Measurements from ENCODE around the gene SYNGR3. TPM values are rescaled to one million over a fixed set of nuclear protein-coding genes. Genes with fewer than 3 reads are reported as not detected.

The SYNGR3 gene
- total and polyA plus RNA-seq, 2 donors from 2014 or later, result 2.2 to 4.6 TPM

DNA sequence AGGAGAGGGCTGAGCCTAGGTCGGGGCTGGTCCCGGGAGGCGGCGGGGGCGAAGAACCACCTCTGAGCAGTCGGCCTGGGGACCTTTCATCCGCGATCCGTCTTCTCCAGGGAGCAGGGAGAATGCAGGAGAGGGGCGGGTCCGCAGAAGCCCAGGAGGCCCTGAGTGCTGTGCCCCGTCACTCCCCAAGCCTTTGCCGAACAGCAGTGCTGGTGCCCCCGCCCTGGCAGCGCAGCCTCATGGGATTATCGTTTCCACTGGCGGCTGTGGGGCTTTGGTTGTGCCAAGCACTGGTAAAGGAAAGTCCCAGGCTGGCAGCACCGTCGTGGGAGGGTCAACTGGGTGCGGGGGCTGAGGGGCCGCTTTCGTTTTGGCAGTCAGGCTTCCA lies 17.3 kb upstream of the SYNGR3 start:
- peak overlapping the region in 2 of 3 donors; percentile 73 to 94 for H3K9ac ChIP-seq (ENCODE audit: low read length in 3 of 3)
- intact Hi-C loops (cut with DNase I), result no loop called here
- H3K4me1 ChIP-seq (ENCODE audit: control insufficient read depth in 2 of 3, insufficient read depth in 2 of 3, low read depth in 1 of 3, low read length in 3 of 3), result peaks cover 0 to 11% (median 4%) of the 10 kb centered on the region in 3 donors
- no peaks in the 10 kb centered on the region for H3K27me3 ChIP-seq (ENCODE audit: control insufficient read depth, insufficient read depth, low read length)
- peaks cover 0 to 21% (median 13%) of the 10 kb centered on the region in 3 donors for H3K36me3 ChIP-seq (ENCODE audit: control insufficient read depth in 2 of 3, insufficient read depth in 3 of 3, low read length in 3 of 3)
- TF ChIP-seq, protein P1, sequence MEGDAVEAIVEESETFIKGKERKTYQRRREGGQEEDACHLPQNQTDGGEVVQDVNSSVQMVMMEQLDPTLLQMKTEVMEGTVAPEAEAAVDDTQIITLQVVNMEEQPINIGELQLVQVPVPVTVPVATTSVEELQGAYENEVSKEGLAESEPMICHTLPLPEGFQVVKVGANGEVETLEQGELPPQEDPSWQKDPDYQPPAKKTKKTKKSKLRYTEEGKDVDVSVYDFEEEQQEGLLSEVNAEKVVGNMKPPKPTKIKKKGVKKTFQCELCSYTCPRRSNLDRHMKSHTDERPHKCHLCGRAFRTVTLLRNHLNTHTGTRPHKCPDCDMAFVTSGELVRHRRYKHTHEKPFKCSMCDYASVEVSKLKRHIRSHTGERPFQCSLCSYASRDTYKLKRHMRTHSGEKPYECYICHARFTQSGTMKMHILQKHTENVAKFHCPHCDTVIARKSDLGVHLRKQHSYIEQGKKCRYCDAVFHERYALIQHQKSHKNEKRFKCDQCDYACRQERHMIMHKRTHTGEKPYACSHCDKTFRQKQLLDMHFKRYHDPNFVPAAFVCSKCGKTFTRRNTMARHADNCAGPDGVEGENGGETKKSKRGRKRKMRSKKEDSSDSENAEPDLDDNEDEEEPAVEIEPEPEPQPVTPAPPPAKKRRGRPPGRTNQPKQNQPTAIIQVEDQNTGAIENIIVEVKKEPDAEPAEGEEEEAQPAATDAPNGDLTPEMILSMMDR (IDR thresholded peaks at IDR 0.05; ENCODE audit: borderline replicate concordance, extremely low read depth, insufficient read depth), result no peak
- DNase-seq (peak in 2 of 5 donors; percentile 66 to 80), FAIRE-seq (no peak)
- no peaks in the 10 kb centered on the region for H3K9me3 ChIP-seq (ENCODE audit: control insufficient read depth in 2 of 3, insufficient read depth in 1 of 3, low read length in 3 of 3)
- no peak overlapping the region for H3K27ac ChIP-seq (ENCODE audit: low read depth in 2 of 2, low read length in 2 of 2)
- peak overlapping the region; percentile 87 to 90 (median 90) for H3K4me3 ChIP-seq (ENCODE audit: low read length in 3 of 3)

DNA sequence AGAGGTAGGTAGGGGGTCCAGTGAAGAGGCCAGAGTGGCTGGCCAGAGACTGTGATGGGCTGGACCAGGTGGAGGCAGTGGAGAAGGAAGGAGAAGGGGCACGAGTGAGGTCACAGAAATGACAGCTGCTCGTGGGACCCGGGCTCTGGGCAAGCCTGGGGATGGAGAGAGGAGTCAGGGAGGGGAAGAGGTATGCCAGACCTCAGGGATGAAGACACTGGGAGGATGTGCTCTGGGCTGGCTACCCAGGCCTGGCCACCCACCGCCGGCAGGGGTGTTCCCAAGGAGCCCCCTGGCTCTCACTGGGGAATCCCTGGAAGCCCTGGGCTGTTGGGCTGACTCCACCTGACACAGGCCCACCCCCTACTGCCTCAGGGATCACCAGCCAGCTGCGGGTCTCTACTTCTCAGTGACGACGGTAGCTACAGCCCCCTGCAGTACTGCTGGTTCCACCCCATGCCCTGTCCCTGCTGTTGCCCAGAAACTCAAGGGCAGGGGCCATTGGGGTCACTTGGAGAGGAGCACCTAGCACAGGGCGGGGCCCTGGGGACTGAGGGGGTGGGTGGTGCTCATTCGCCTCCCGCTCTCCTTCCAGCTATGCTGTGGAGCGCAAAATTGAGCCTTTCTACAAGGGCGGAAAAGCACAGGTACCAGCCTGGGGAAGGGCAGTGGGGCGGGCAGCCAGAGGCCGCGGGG lies 16.2 kb upstream of the SYNGR3 start:
- H3K9me3 ChIP-seq (ENCODE audit: control insufficient read depth in 2 of 3, insufficient read depth in 1 of 3, low read length in 3 of 3), result no peaks in the 10 kb centered on the region
- TF ChIP-seq, protein P1 (IDR thresholded peaks at IDR 0.05; ENCODE audit: borderline replicate concordance, extremely low read depth, insufficient read depth), result no peak
- peaks cover 0 to 21% (median 13%) of the 10 kb centered on the region in 3 donors for H3K36me3 ChIP-seq (ENCODE audit: control insufficient read depth in 2 of 3, insufficient read depth in 3 of 3, low read length in 3 of 3)
- no peak overlapping the region for H3K27ac ChIP-seq (ENCODE audit: low read depth in 2 of 2, low read length in 2 of 2)
- no peaks in the 10 kb centered on the region for H3K27me3 ChIP-seq (ENCODE audit: control insufficient read depth, insufficient read depth, low read length)
- peaks cover 0 to 11% (median 4%) of the 10 kb centered on the region in 3 donors for H3K4me1 ChIP-seq (ENCODE audit: control insufficient read depth in 2 of 3, insufficient read depth in 2 of 3, low read depth in 1 of 3, low read length in 3 of 3)
- H3K9ac ChIP-seq (ENCODE audit: low read length in 3 of 3), result no peak overlapping the region
- FAIRE-seq (no peak), DNase-seq (peak in 1 of 5 donors; percentile 66)
- intact Hi-C loops (cut with DNase I), result no loop called here
- H3K4me3 ChIP-seq (ENCODE audit: low read length in 3 of 3), result no peak overlapping the region

DNA sequence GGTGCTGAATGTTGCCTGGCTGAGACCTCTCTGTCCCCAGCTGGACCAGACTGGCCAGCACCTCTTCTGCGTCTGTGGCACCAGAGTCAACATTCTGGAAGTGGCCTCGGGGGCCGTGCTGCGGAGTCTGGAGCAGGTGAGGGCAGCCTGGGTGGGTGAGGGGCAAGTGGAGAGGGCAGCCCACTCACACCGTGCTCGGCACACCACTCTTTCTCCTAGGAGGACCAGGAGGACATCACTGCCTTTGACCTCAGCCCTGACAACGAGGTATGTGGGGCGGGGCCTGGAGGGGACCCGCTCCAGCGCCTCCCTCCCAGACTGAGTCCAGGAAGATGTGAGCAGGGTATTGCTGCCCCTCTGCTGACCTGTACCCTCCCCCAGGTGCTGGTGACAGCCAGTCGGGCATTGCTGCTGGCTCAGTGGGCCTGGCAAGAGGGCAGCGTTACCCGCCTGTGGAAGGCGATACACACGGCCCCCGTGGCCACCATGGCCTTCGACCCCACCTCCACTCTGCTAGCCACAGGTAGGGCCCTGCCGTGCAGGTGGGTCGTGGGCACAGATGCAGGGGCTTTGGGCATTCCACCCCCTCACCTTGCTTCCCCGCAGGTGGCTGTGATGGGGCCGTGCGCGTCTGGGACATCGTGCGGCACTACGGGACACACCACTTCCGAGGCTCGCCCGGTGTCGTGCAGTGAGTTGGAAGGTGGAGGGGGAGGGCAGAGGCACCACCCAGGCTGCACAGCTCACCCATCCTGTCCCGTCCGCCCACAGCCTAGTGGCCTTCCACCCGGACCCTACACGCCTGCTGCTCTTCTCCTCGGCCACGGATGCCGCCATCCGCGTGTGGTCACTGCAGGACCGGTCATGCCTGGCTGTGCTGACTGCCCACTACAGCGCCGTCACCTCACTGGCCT lies 15.4 kb upstream of the SYNGR3 start:
- TF ChIP-seq, protein P1 (IDR thresholded peaks at IDR 0.05; ENCODE audit: borderline replicate concordance, extremely low read depth, insufficient read depth), result no peak
- DNase-seq (peak in 1 of 5 donors; percentile 78), FAIRE-seq (no peak)
- no peak overlapping the region for H3K4me3 ChIP-seq (ENCODE audit: low read length in 3 of 3)
- no peaks in the 10 kb centered on the region for H3K9me3 ChIP-seq (ENCODE audit: control insufficient read depth in 2 of 3, insufficient read depth in 1 of 3, low read length in 3 of 3)
- peaks cover 0 to 21% (median 13%) of the 10 kb centered on the region in 3 donors for H3K36me3 ChIP-seq (ENCODE audit: control insufficient read depth in 2 of 3, insufficient read depth in 3 of 3, low read length in 3 of 3)
- H3K27ac ChIP-seq (ENCODE audit: low read depth in 2 of 2, low read length in 2 of 2), result no peak overlapping the region
- intact Hi-C loops (cut with DNase I), result no loop called here
- peaks cover 0 to 11% (median 4%) of the 10 kb centered on the region in 3 donors for H3K4me1 ChIP-seq (ENCODE audit: control insufficient read depth in 2 of 3, insufficient read depth in 2 of 3, low read depth in 1 of 3, low read length in 3 of 3)
- H3K9ac ChIP-seq (ENCODE audit: low read length in 3 of 3), result no peak overlapping the region
- H3K27me3 ChIP-seq (ENCODE audit: control insufficient read depth, insufficient read depth, low read length), result no peaks in the 10 kb centered on the region
